Measurements from ENCODE around the gene HRNR. TPM values are rescaled to one million over a fixed set of nuclear protein-coding genes. Genes with fewer than 3 reads are reported as not detected.

HRNR gene
- total RNA-seq, 2 donors from 2014 or later: not detected

DNA sequence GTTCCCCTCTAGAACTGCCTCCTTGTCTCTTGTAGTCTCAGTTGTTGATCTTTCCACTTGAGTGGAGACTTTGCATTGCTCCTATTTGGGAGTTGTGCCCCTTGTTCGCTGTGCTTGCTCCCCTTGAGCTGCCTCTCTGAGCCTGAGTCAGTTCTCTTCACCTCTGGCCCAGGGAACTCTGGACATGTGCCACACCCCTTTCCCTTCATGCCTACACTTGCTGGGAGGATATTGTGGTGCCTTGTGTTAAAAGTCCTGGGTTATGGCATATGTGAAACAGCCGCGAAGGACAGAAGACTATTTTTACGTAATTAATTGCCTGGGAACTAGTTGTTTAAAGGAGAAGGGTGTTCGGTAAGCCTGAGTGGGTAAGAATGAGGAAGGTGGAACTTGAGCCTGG, 32.7 kb downstream of the HRNR start:
- TF ChIP-seq CTCF (IDR thresholded peaks at IDR 0.05): no peak
- no peaks in the 10 kb centered on the region for H3K9me3 ChIP-seq
- H3K27ac ChIP-seq: no peak overlapping the region
- peaks cover 9% of the 10 kb centered on the region for H3K27me3 ChIP-seq
- H3K4me1 ChIP-seq: no peaks in the 10 kb centered on the region
- intact Hi-C loops (cut with DNase I): no loop called here
- no peak for DNase-seq
- no peak overlapping the region for H3K4me3 ChIP-seq
- H3K9ac ChIP-seq (ENCODE audit: low read depth in 2 of 2, low read length in 2 of 2): no peak overlapping the region
- no peaks in the 10 kb centered on the region for H3K36me3 ChIP-seq

DNA sequence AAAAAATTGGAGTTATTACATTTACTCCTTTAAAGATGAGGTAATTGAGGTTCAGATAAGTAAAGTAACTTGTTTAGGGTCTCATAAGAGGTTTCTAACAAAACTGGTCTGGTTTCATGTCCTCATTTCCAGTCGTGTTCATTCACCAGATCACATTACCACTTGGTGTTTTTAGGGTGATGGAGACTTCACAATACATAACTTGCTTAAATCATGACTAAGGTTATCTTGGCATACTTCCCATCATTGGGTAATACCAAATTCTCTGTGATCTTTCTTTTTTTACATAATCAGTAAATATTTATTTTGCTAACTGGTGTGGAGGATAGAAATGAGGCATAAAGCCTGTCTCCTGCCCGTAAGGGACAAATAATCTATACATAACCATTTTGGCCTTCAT, 33.4 kb downstream of the HRNR start:
- DNase-seq: no peak
- no peaks in the 10 kb centered on the region for H3K9me3 ChIP-seq
- H3K27ac ChIP-seq: no peak overlapping the region
- intact Hi-C loops (cut with DNase I): no loop called here
- H3K4me1 ChIP-seq: no peaks in the 10 kb centered on the region
- no peak overlapping the region for H3K4me3 ChIP-seq
- no peaks in the 10 kb centered on the region for H3K36me3 ChIP-seq
- no peak for TF ChIP-seq CTCF (IDR thresholded peaks at IDR 0.05)
- no peak overlapping the region for H3K9ac ChIP-seq (ENCODE audit: low read depth in 2 of 2, low read length in 2 of 2)
- peaks cover 9% of the 10 kb centered on the region for H3K27me3 ChIP-seq

- Histone ChIP-seq H3K36me3 (no peaks in the 10 kb centered on the region), H3K4me3 (peak overlapping the region; percentile 51), H3K9ac (ENCODE audit: low read depth in 2 of 2, low read length in 2 of 2) (no peak overlapping the region), H3K9me3 (no peaks in the 10 kb centered on the region), H3K27ac (no peak overlapping the region), H3K27me3 (peaks cover 9% of the 10 kb centered on the region), H3K4me1 (no peaks in the 10 kb centered on the region)
- TF ChIP-seq CTCF (IDR thresholded peaks at IDR 0.05): peak; percentile 60
- DNase-seq: peak; percentile 54
- intact Hi-C loops (cut with DNase I): loop anchor here (2.0 to 5.0 kb wide), 3 partner anchors 48 to 267 kb away; no protein-coding TSS in a partner anchor
Measured at GRCh38 chr1:152189657-152190442, 34.1 kb downstream of the HRNR start.

- peak; percentile 80 for DNase-seq
- Histone ChIP-seq H3K27me3 (peaks cover 9% of the 10 kb centered on the region), H3K4me1 (no peaks in the 10 kb centered on the region), H3K4me3 (peak overlapping the region; percentile 51), H3K36me3 (no peaks in the 10 kb centered on the region), H3K9me3 (no peaks in the 10 kb centered on the region), H3K27ac (no peak overlapping the region), H3K9ac (ENCODE audit: low read depth in 2 of 2, low read length in 2 of 2) (peak overlapping the region in 1 of 2 donors; percentile 12)
- peak; percentile 89 for TF ChIP-seq CTCF (IDR thresholded peaks at IDR 0.05)
- intact Hi-C loops (cut with DNase I): loop anchor here (2.0 to 5.0 kb wide), 3 partner anchors 47 to 268 kb away; no protein-coding TSS in a partner anchor
Measured at GRCh38 chr1:152188673-152189591, 35.1 kb downstream of the HRNR start.

GRCh38 chr1:152186556-152187285, 37.3 kb downstream of the HRNR start:
- Histone ChIP-seq H3K36me3 (no peaks in the 10 kb centered on the region), H3K4me3 (no peak overlapping the region), H3K27ac (no peak overlapping the region), H3K9me3 (no peaks in the 10 kb centered on the region), H3K9ac (ENCODE audit: low read depth in 2 of 2, low read length in 2 of 2) (no peak overlapping the region), H3K4me1 (no peaks in the 10 kb centered on the region), H3K27me3 (peaks cover 9% of the 10 kb centered on the region)
- no peak for DNase-seq
- no peak for TF ChIP-seq CTCF (IDR thresholded peaks at IDR 0.05)
- intact Hi-C loops (cut with DNase I): loop anchor here (5.0 kb wide), 2 partner anchors 44 to 271 kb away; no protein-coding TSS in a partner anchor
